GM12878 (cell line): ENCODE results near the gene EMC1. TPM values are rescaled to one million over a fixed set of nuclear protein-coding genes. Genes with fewer than 3 reads are reported as not detected.

Experiments
- ATAC-seq: fragments of 200-7000 bp; cut with Tn5 transposase; 3 replicates; pipeline ENCODE4 v1.9.1; 2020; ENCODE audit warnings: mild to moderate bottlenecking, moderate library complexity
- BruUV-seq: library from RNA; stranded (reverse); fragments of 400-500 nt; replicated peaks from 2 replicates; lab custom pipeline; 2021; lab: Mats Ljungman, UMichigan
- CTCF ChIA-PET: fragments of 300-600 bp; sonication (Branson Sonifier 250); formaldehyde crosslinking; extraction: SDS; loops from one replicate; lab custom pipeline; 2021; ENCODE audit warnings: inconsistent platforms; lab: Yijun Ruan, JAX
- POLR2A ChIA-PET: fragments of 350-600 bp; formaldehyde crosslinking; extraction: SDS; loops from one replicate; lab custom pipeline; 2021; ENCODE audit warnings: inconsistent platforms; lab: Charles Lee
- RAD21 ChIA-PET: fragments of 300-600 bp; sonication (Branson Sonifier 250); formaldehyde crosslinking; loops from one replicate; lab custom pipeline; 2023; ENCODE audit warnings: antibody characterized with exemption; ENCODE audit not compliant: unreplicated experiment; lab: Charles Lee
- SMC1A ChIA-PET: fragments of 300-600 bp; sonication (Branson Sonifier 250); formaldehyde crosslinking; loops from one replicate; lab custom pipeline; 2023; ENCODE audit not compliant: unreplicated experiment, uncharacterized antibody; lab: Charles Lee
- DNase-seq: peaks from one replicate; pipeline ENCODE4 v3.0.0-alpha.2; 2011; ENCODE audit warnings: low read depth, low spot score
- FAIRE-seq: peaks from 3 replicates; lab custom pipeline; 2011; peaks lifted over from hg19 to GRCh38; lab: Jason Lieb, UNC
- H2AFZ ChIP-seq: 2 replicates; pipeline ENCODE4 v1.6.0; 2011; ENCODE audit warnings: low read depth, low read length, control low read depth; ENCODE audit not compliant: control insufficient read depth
- H3K27ac ChIP-seq: 2 replicates; pipeline ENCODE4 v1.5.1; 2011; ENCODE audit warnings: control low read depth; ENCODE audit not compliant: control insufficient read depth, insufficient read depth
- H3K27me3 ChIP-seq, 2 experiments: replicated peaks in 1 of 2; 2 replicates each; pipeline versions ENCODE4 v1.6.0 to v1.6.1; 2011; ENCODE audit warnings: low read length in 1 of 2; ENCODE audit not compliant: control insufficient read depth in 2 of 2, insufficient read depth in 2 of 2
- H3K36me3 ChIP-seq, 2 experiments: 2 replicates each; pipeline ENCODE4 v1.5.1; 2011; ENCODE audit warnings: low read length in 1 of 2; ENCODE audit not compliant: control insufficient read depth in 2 of 2, insufficient read depth in 2 of 2
- H3K4me1 ChIP-seq: 2 replicates; pipeline ENCODE4 v1.6.1; 2011; ENCODE audit warnings: mild to moderate bottlenecking, low read length, moderate library complexity, mixed read lengths; ENCODE audit not compliant: control insufficient read depth, insufficient read depth
- H3K4me2 ChIP-seq: 2 replicates; pipeline ENCODE4 v1.6.0; 2011; ENCODE audit warnings: control low read depth; ENCODE audit not compliant: control insufficient read depth, insufficient read depth
- H3K4me3 ChIP-seq: fragments of 200-600 bp; sonication (generic); 2 replicates; pipeline ENCODE4 v1.5.1; 2016
- H3K79me2 ChIP-seq: 2 replicates; pipeline ENCODE4 v1.6.0; 2011; ENCODE audit warnings: low read length; ENCODE audit not compliant: control insufficient read depth, insufficient read depth
- H3K9ac ChIP-seq: 2 replicates; pipeline ENCODE4 v1.8.0; 2011; ENCODE audit warnings: low read length, control low read depth, mixed read lengths; ENCODE audit not compliant: control insufficient read depth, insufficient read depth
- H3K9me3 ChIP-seq: replicated peaks from 3 replicates; pipeline ENCODE4 v1.5.1; 2011; ENCODE audit warnings: mild to moderate bottlenecking, low read length; ENCODE audit not compliant: control insufficient read depth, insufficient read depth
- H4K20me1 ChIP-seq: 2 replicates; pipeline ENCODE4 v1.6.0; 2011; ENCODE audit not compliant: control insufficient read depth, insufficient read depth
- BCL3 ChIP-seq: IDR thresholded peaks from 2 replicates; pipeline ENCODE4 v1.6.1; 2011; ENCODE audit warnings: borderline replicate concordance, low read depth, mild to moderate bottlenecking, moderate library complexity, low read length; ENCODE audit not compliant: insufficient read depth, poor library complexity, severe bottlenecking
- BCLAF1 ChIP-seq: fragments of 450-650 bp; IDR thresholded peaks from 2 replicates; pipeline ENCODE4 v1.6.1; 2017; ENCODE audit warnings: antibody characterized with exemption, mild to moderate bottlenecking, moderate library complexity
- ESRRA ChIP-seq: IDR thresholded peaks from 2 replicates; pipeline ENCODE4 v1.6.1; 2012; ENCODE audit warnings: mild to moderate bottlenecking, low read length, improper control_type of control experiment
- FOXK2 ChIP-seq: fragments of 450-650 bp; IDR thresholded peaks from 2 replicates; pipeline ENCODE4 v1.6.1; 2017; ENCODE audit warnings: mild to moderate bottlenecking, moderate library complexity
- NR2C2 ChIP-seq: IDR thresholded peaks from 2 replicates; pipeline ENCODE4 v1.6.1; 2011; ENCODE audit warnings: borderline replicate concordance, low read depth; ENCODE audit not compliant: control insufficient read depth, insufficient read length
- RB1 ChIP-seq: fragments of 450-650 bp; formaldehyde crosslinking; IDR thresholded peaks from 2 replicates; pipeline ENCODE4 v1.6.1; 2017; ENCODE audit warnings: mild to moderate bottlenecking, borderline replicate concordance
- SP1 ChIP-seq: IDR thresholded peaks from one replicate; pipeline ENCODE4 v1.6.1; 2011; ENCODE audit warnings: low read depth, low read length
- TAF1 ChIP-seq: IDR thresholded peaks from 2 replicates; pipeline ENCODE4 v1.6.1; 2011; ENCODE audit warnings: mild to moderate bottlenecking, low read depth, low read length, borderline replicate concordance
- TARDBP ChIP-seq: IDR thresholded peaks from 2 replicates; pipeline ENCODE4 v1.6.1; 2016; ENCODE audit warnings: borderline replicate concordance
- WGBS: methylation state at CpG from one replicate; pipeline ENCODE4 v1.1.6; 2016; ENCODE audit warnings: low lambda C conversion rate; ENCODE audit not compliant: insufficient replicate concordance, insufficient coverage; ENCODE audit errors: missing lambda C conversion rate; 5-methylcytosine and 5-hydroxymethylcytosine counted together
- in situ Hi-C: fragments of 300-500 bp; cut with MboI; formaldehyde crosslinking; loops from 9 replicates; pipeline ENCODE4 v1.14.3; 2018; ENCODE audit warnings: mixed read lengths
- intact Hi-C: fragments of 100-400 bp; cut with micrococcal nuclease; formaldehyde crosslinking; loops from one replicate; pipeline ENCODE4 v1.14.2; 2022; ENCODE audit not compliant: unreplicated experiment
- polyA plus RNA-seq, 11 experiments: library from polyadenylated mRNA; depleted of rRNA in 4 of 11; unstranded in 6 of 11; stranded (reverse) in 5 of 11; fragments of >200 nt; fragmentation: Nextera tagmentation in 4 of 11; fragmentation: Illumina TruSeq in 1 of 11; extraction: Ambion mirVana in 4 of 11; extraction: Trizol in 1 of 11; gene quantifications; 1 replicate in 1 of 11; 2 replicates in 10 of 11; pipeline versions ENCODE4 v1.2.1 to v1.2.3, GENCODE V29; 2011 to 2016; ENCODE audit warnings: inconsistent platforms in 2 of 11, missing spikeins in 2 of 11, low read depth in 1 of 11
- total RNA-seq, 4 experiments: library from RNA; depleted of rRNA in 3 of 4; stranded (reverse); fragments of >200 nt in 3 of 4; fragmentation: Illumina TruSeq in 1 of 4; extraction: Trizol in 1 of 4; gene quantifications; 2 replicates each; pipeline versions ENCODE4 v1.2.1 to v1.2.3, GENCODE V29; 2013 to 2021

The EMC1 gene
- total and polyA plus RNA-seq, 10 of the 15 experiments (the other 5 are each of a cell fraction or from before 2014, with no cell fraction given) = 12.2 to 43.6 (median 20.6) TPM

GRCh38 chr1:19166066-19166465 is 85.3 kb downstream of the EMC1 start:
- POLR2A ChIA-PET = interaction anchor here (0.6 kb wide), 1 partner anchor 168 kb away, joined by 4 read pairs; no protein-coding TSS in a partner anchor
- Histone ChIP-seq H3K4me3 (no peak overlapping the region), H2AFZ (no peak overlapping the region), H3K36me3 (peaks cover 21 to 53% of the 10 kb centered on the region in 2 experiments), H3K27me3 (no peaks in the 10 kb centered on the region), H4K20me1 (no peaks in the 10 kb centered on the region), H3K4me2 (no peak overlapping the region; the same call in 1 of the 2 replicates), H3K4me1 (peaks cover 37% of the 10 kb centered on the region), H3K79me2 (peaks cover 1% of the 10 kb centered on the region; the same call in 1 of the 2 replicates), H3K27ac (peak overlapping the region; percentile 35; the same call in 1 of the 2 replicates), H3K9me3 (no peaks in the 10 kb centered on the region), H3K9ac (no peak overlapping the region)
- RAD21 ChIA-PET = interaction anchor here (0.6 to 2.2 kb wide), 3 partner anchors 16 to 75 kb away, joined by 3 to 5 read pairs (median 5); no protein-coding TSS in a partner anchor
- intact Hi-C loops = no loop called here
- CTCF ChIA-PET = interaction anchor here (0.7 to 2.4 kb wide), 3 partner anchors 8 to 13 kb away, joined by 3 to 11 read pairs (median 6); no protein-coding TSS in a partner anchor
- WGBS = 47% methylated on average over 3 of the region's 3 CpGs
- FAIRE-seq (no peak), ATAC-seq (peak; percentile 58), DNase-seq (no peak)
- TF ChIP-seq TARDBP (no peak), TAF1 (no peak), SP1 (no peak), BCL3 (no peak), RB1 (no peak), FOXK2 (no peak), NR2C2 (no peak), BCLAF1 (no peak), ESRRA (no peak)
- SMC1A ChIA-PET = interaction anchor here (0.6 to 2.4 kb wide), 16 partner anchors 8 to 73 kb away, joined by 3 to 10 read pairs (median 4); no protein-coding TSS in a partner anchor
- in situ Hi-C loops = no loop called here
- BruUV-seq = no TSS peak

Other genes with a start within 250 kb of the EMC1 start
- gene UBR4, start 41.3 kb downstream of the EMC1 start, total RNA-seq (2014; rRNA removed) = 78.7 and 83.0 TPM in 2 replicates
- 42.8 and 46.8 TPM in 2 replicates for gene UBR4, start 41.3 kb downstream of the EMC1 start, total RNA-seq (2014; rRNA removed; fragmentation: Illumina TruSeq; extraction: Trizol)
- 106 and 107 TPM in 2 replicates for gene UBR4, start 41.3 kb downstream of the EMC1 start, total RNA-seq (2021)
- gene UBR4, start 41.3 kb downstream of the EMC1 start, polyA plus RNA-seq (2011; rRNA removed) = 22.8 and 52.1 TPM in 2 replicates
- gene UBR4, start 41.3 kb downstream of the EMC1 start, polyA plus RNA-seq (2014; fragmentation: Illumina TruSeq; extraction: Trizol) = 91.1 and 118 TPM in 2 replicates
- gene UBR4, start 41.3 kb downstream of the EMC1 start, polyA plus RNA-seq (2014; fragmentation: Nextera tagmentation; extraction: Ambion mirVana) = 10 to 100 TPM; 50.6 to 60.2 TPM
- gene UBR4, start 41.3 kb downstream of the EMC1 start, polyA plus RNA-seq (2014; rRNA removed) = 116 and 124 TPM in 2 replicates
- gene UBR4, start 41.3 kb downstream of the EMC1 start, polyA plus RNA-seq (2016; fragmentation: Nextera tagmentation; extraction: Ambion mirVana) = 10 to 100 TPM; 34.2 to 41.4 TPM
- gene MRTO4, start 281 bp upstream of the EMC1 start, total RNA-seq (2014; rRNA removed) = 64.1 and 64.7 TPM in 2 replicates
- 64.5 and 74.6 TPM in 2 replicates for gene MRTO4, start 281 bp upstream of the EMC1 start, total RNA-seq (2014; rRNA removed; fragmentation: Illumina TruSeq; extraction: Trizol)
- gene MRTO4, start 281 bp upstream of the EMC1 start, total RNA-seq (2021) = 72.1 and 74.7 TPM in 2 replicates
- 50.6 and 56.8 TPM in 2 replicates for gene MRTO4, start 281 bp upstream of the EMC1 start, polyA plus RNA-seq (2011; rRNA removed)
- 73.3 and 82.6 TPM in 2 replicates for gene MRTO4, start 281 bp upstream of the EMC1 start, polyA plus RNA-seq (2014; fragmentation: Illumina TruSeq; extraction: Trizol)
- 10 to 100 TPM; 43.5 to 64.8 TPM for gene MRTO4, start 281 bp upstream of the EMC1 start, polyA plus RNA-seq (2014; fragmentation: Nextera tagmentation; extraction: Ambion mirVana)
- 67.3 and 70.8 TPM in 2 replicates for gene MRTO4, start 281 bp upstream of the EMC1 start, polyA plus RNA-seq (2014; rRNA removed)
- gene MRTO4, start 281 bp upstream of the EMC1 start, polyA plus RNA-seq (2016; fragmentation: Nextera tagmentation; extraction: Ambion mirVana) = 10 to 100 TPM; 92.0 to 99.5 TPM
- gene AKR7A3, start 37.2 kb upstream of the EMC1 start, total RNA-seq (2014; rRNA removed) = 0.22 and 0.73 TPM in 2 replicates
- 0.22 and 0.23 TPM in 2 replicates for gene AKR7A3, start 37.2 kb upstream of the EMC1 start, total RNA-seq (2014; rRNA removed; fragmentation: Illumina TruSeq; extraction: Trizol)
- 0.88 and 1.1 TPM in 2 replicates for gene AKR7A3, start 37.2 kb upstream of the EMC1 start, total RNA-seq (2021)
- gene AKR7A3, start 37.2 kb upstream of the EMC1 start, polyA plus RNA-seq (2011; rRNA removed) = 0.07 and 0.10 TPM in 2 replicates
- 0.12 TPM in 1 of 2 replicates, not detected in the other for gene AKR7A3, start 37.2 kb upstream of the EMC1 start, polyA plus RNA-seq (2014; fragmentation: Illumina TruSeq; extraction: Trizol)
- not detected for gene AKR7A3, start 37.2 kb upstream of the EMC1 start, polyA plus RNA-seq (2014; fragmentation: Nextera tagmentation; extraction: Ambion mirVana)
- 0.85 and 1.1 TPM in 2 replicates for gene AKR7A3, start 37.2 kb upstream of the EMC1 start, polyA plus RNA-seq (2014; rRNA removed)
- gene AKR7A3, start 37.2 kb upstream of the EMC1 start, polyA plus RNA-seq (2016; fragmentation: Nextera tagmentation; extraction: Ambion mirVana) = under 1 TPM; 0.23 to 0.28 TPM
- 56.2 and 62.2 TPM in 2 replicates for gene AKR7A2, start 60.6 kb upstream of the EMC1 start, total RNA-seq (2014; rRNA removed)
- gene AKR7A2, start 60.6 kb upstream of the EMC1 start, total RNA-seq (2014; rRNA removed; fragmentation: Illumina TruSeq; extraction: Trizol) = 34.8 and 38.1 TPM in 2 replicates
- gene AKR7A2, start 60.6 kb upstream of the EMC1 start, total RNA-seq (2021) = 58.0 and 61.2 TPM in 2 replicates
- gene AKR7A2, start 60.6 kb upstream of the EMC1 start, polyA plus RNA-seq (2011; rRNA removed) = 25.2 and 37.3 TPM in 2 replicates
- 12.1 and 27.8 TPM in 2 replicates for gene AKR7A2, start 60.6 kb upstream of the EMC1 start, polyA plus RNA-seq (2014; fragmentation: Illumina TruSeq; extraction: Trizol)
- 1 to 10 TPM; 1.3 to 9.8 TPM for gene AKR7A2, start 60.6 kb upstream of the EMC1 start, polyA plus RNA-seq (2014; fragmentation: Nextera tagmentation; extraction: Ambion mirVana)
- 68.7 and 70.2 TPM in 2 replicates for gene AKR7A2, start 60.6 kb upstream of the EMC1 start, polyA plus RNA-seq (2014; rRNA removed)
- 100 to 1,000 TPM; 104 to 114 TPM for gene AKR7A2, start 60.6 kb upstream of the EMC1 start, polyA plus RNA-seq (2016; fragmentation: Nextera tagmentation; extraction: Ambion mirVana)
- gene SLC66A1, start 60.8 kb upstream of the EMC1 start, total RNA-seq (2014; rRNA removed) = 15.3 and 19.7 TPM in 2 replicates
- 7.8 and 8.2 TPM in 2 replicates for gene SLC66A1, start 60.8 kb upstream of the EMC1 start, total RNA-seq (2014; rRNA removed; fragmentation: Illumina TruSeq; extraction: Trizol)
- 15.3 and 15.5 TPM in 2 replicates for gene SLC66A1, start 60.8 kb upstream of the EMC1 start, total RNA-seq (2021)
- 4.0 and 8.2 TPM in 2 replicates for gene SLC66A1, start 60.8 kb upstream of the EMC1 start, polyA plus RNA-seq (2011; rRNA removed)
- 3.4 and 7.3 TPM in 2 replicates for gene SLC66A1, start 60.8 kb upstream of the EMC1 start, polyA plus RNA-seq (2014; fragmentation: Illumina TruSeq; extraction: Trizol)
- gene SLC66A1, start 60.8 kb upstream of the EMC1 start, polyA plus RNA-seq (2014; fragmentation: Nextera tagmentation; extraction: Ambion mirVana) = 1 to 10 TPM in 1 of 2 experiments, under 1 TPM in 1; 0.58 to 1.8 TPM
- 21.4 and 22.0 TPM in 2 replicates for gene SLC66A1, start 60.8 kb upstream of the EMC1 start, polyA plus RNA-seq (2014; rRNA removed)
- 10 to 100 TPM; 12.1 to 12.8 TPM for gene SLC66A1, start 60.8 kb upstream of the EMC1 start, polyA plus RNA-seq (2016; fragmentation: Nextera tagmentation; extraction: Ambion mirVana)
- 88.3 and 104 TPM in 2 replicates for gene CAPZB, start 234.0 kb upstream of the EMC1 start, total RNA-seq (2014; rRNA removed)
- 204 TPM in 2 replicates for gene CAPZB, start 234.0 kb upstream of the EMC1 start, total RNA-seq (2014; rRNA removed; fragmentation: Illumina TruSeq; extraction: Trizol)
- 393 and 404 TPM in 2 replicates for gene CAPZB, start 234.0 kb upstream of the EMC1 start, total RNA-seq (2021)
- gene CAPZB, start 234.0 kb upstream of the EMC1 start, polyA plus RNA-seq (2011; rRNA removed) = 138 and 184 TPM in 2 replicates
- 409 and 454 TPM in 2 replicates for gene CAPZB, start 234.0 kb upstream of the EMC1 start, polyA plus RNA-seq (2014; fragmentation: Illumina TruSeq; extraction: Trizol)
- 100 to 1,000 TPM; 121 to 147 TPM for gene CAPZB, start 234.0 kb upstream of the EMC1 start, polyA plus RNA-seq (2014; fragmentation: Nextera tagmentation; extraction: Ambion mirVana)
- 198 and 222 TPM in 2 replicates for gene CAPZB, start 234.0 kb upstream of the EMC1 start, polyA plus RNA-seq (2014; rRNA removed)
- 100 to 1,000 TPM; 324 to 365 TPM for gene CAPZB, start 234.0 kb upstream of the EMC1 start, polyA plus RNA-seq (2016; fragmentation: Nextera tagmentation; extraction: Ambion mirVana)